Peyer's patch (tissue), 4 donors: ENCODE results near the gene ALDH1A2. TPM values are rescaled to one million over a fixed set of nuclear protein-coding genes. Genes with fewer than 3 reads are reported as not detected.

ENCODE experiments used
- DNase-seq, 3 donors: peaks; one replicate each; pipeline ENCODE4 v3.0.0-alpha.2; 2017 to 2019
- H3K27ac ChIP-seq, 4 donors: fragments of 200-600 bp; sonication (generic); one replicate each; pipeline ENCODE4 v1.5.1; 2016 to 2019
- H3K27me3 ChIP-seq, 2 donors: fragments of 200-600 bp; sonication (generic); one replicate each; pipeline ENCODE4 v1.5.1; 2019
- H3K36me3 ChIP-seq, 3 donors: fragments of 200-600 bp; sonication (generic); one replicate each; pipeline ENCODE4 v1.5.1; 2016 to 2019
- H3K4me1 ChIP-seq, 4 donors: fragments of 200-600 bp; sonication (generic); one replicate each; pipeline ENCODE4 v1.5.1; 2016 to 2019
- H3K4me3 ChIP-seq, 4 donors: fragments of 200-600 bp; sonication (generic); 1 replicate in 3 of 4; 2 replicates in 1 of 4; pipeline ENCODE4 v1.5.1; 2016 to 2019; ENCODE audit warnings: mild to moderate bottlenecking in 1 of 4
- H3K9me3 ChIP-seq, 4 donors: fragments of 200-600 bp; sonication (generic); one replicate each; pipeline ENCODE4 v1.5.1; 2016 to 2019; ENCODE audit warnings: mild to moderate bottlenecking in 1 of 4
- POLR2A ChIP-seq, 2 donors: fragments of 450-650 bp; IDR thresholded peaks; one replicate each; pipeline ENCODE4 v1.5.1; 2017; ENCODE audit warnings: antibody characterized with exemption in 2 of 2, mild to moderate bottlenecking in 2 of 2, moderate library complexity in 2 of 2
- total RNA-seq, 4 donors: library from RNA; depleted of rRNA; stranded (reverse); fragments of >200 nt; gene quantifications; one replicate each; pipeline ENCODE4 v1.1.0, GENCODE V29; 2016
- TF ChIP-seq, protein P1 (sequence below), 6 experiments: fragments of 450-650 bp in 4 of 6; fragments of 200-600 bp in 2 of 6; sonication (generic) in 1 of 6; IDR thresholded peaks; one replicate each; pipeline ENCODE4 v1.5.1; 2017 to 2019; ENCODE audit warnings: antibody characterized with exemption in 6 of 6, mild to moderate bottlenecking in 3 of 6, moderate library complexity in 1 of 6

Gene ALDH1A2
- total RNA-seq, 4 donors from 2014 or later, result 1.1 to 13.1 (median 10.0) TPM; not detected in 1

DNA sequence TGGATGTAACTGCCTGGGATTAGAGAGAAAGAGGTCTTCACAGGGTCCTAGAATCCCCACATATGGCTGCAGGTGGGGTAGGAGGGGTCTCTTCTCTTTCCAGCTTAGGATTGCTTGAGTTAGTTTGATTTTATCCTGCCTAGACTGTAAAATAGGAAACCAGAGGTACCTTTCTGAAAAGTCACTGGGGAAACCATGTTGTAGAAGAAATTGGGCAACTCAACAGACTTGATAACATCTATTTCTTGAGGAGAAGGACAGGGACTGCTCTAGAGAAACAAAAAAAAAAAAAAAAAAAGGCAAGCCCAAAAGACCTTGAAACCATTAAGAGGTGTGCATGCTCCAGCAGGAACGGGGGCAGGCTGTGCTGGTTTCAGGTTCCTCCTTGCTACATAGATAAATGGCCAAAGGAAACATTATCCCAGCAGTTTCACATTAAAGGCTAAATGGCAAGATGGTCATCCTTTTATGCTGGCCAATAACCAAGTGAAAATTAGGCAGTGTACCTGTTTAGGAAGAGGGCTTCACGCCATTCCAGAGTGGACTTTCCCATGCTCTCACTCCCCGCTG is 116.1 kb downstream of the ALDH1A2 start:
- Histone ChIP-seq H3K4me1 (no peaks in the 10 kb centered on the region), H3K27ac (no peak overlapping the region), H3K27me3 (no peaks in the 10 kb centered on the region), H3K36me3 (no peaks in the 10 kb centered on the region), H3K4me3 (no peak overlapping the region), H3K9me3 (no peaks in the 10 kb centered on the region)
- DNase-seq, result no peak
- no peak for TF ChIP-seq POLR2A (IDR thresholded peaks at IDR 0.05)
- TF ChIP-seq, protein P1, sequence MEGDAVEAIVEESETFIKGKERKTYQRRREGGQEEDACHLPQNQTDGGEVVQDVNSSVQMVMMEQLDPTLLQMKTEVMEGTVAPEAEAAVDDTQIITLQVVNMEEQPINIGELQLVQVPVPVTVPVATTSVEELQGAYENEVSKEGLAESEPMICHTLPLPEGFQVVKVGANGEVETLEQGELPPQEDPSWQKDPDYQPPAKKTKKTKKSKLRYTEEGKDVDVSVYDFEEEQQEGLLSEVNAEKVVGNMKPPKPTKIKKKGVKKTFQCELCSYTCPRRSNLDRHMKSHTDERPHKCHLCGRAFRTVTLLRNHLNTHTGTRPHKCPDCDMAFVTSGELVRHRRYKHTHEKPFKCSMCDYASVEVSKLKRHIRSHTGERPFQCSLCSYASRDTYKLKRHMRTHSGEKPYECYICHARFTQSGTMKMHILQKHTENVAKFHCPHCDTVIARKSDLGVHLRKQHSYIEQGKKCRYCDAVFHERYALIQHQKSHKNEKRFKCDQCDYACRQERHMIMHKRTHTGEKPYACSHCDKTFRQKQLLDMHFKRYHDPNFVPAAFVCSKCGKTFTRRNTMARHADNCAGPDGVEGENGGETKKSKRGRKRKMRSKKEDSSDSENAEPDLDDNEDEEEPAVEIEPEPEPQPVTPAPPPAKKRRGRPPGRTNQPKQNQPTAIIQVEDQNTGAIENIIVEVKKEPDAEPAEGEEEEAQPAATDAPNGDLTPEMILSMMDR (IDR thresholded peaks at IDR 0.05), result no peak

- DNase-seq, result no peak
- Histone ChIP-seq H3K4me1 (no peaks in the 10 kb centered on the region), H3K4me3 (no peak overlapping the region), H3K36me3 (no peaks in the 10 kb centered on the region), H3K27ac (no peak overlapping the region), H3K27me3 (no peaks in the 10 kb centered on the region), H3K9me3 (no peaks in the 10 kb centered on the region)
- TF ChIP-seq, protein P1 (IDR thresholded peaks at IDR 0.05), result no peak
- no peak for TF ChIP-seq POLR2A (IDR thresholded peaks at IDR 0.05)
Observed at GRCh38 chr15:57948351-57949289, 116.9 kb downstream of the ALDH1A2 start.

DNA sequence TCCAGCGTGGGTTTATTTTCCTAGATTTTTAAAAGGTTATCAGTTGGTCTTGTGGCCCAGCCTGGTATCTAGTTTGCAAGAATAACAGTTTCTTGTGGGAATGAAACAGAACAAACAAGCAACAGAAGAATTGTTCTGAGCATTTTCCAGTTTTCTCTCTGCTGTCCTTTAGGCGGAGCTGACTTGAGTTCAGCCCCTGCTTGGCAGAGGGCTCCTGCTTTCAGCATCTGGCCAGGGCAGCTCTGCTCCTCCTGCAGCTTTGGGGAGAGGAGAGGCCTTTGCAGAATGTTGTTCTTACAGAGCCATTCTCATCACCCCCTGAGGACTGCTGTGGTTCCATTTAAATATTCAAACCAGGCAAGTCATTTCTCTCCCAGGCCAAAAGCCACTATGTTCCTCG is 117.7 kb downstream of the ALDH1A2 start:
- Histone ChIP-seq H3K4me3 (no peak overlapping the region), H3K9me3 (no peaks in the 10 kb centered on the region), H3K27ac (no peak overlapping the region), H3K36me3 (no peaks in the 10 kb centered on the region), H3K4me1 (no peaks in the 10 kb centered on the region), H3K27me3 (no peaks in the 10 kb centered on the region)
- DNase-seq, result no peak
- no peak for TF ChIP-seq POLR2A (IDR thresholded peaks at IDR 0.05)
- TF ChIP-seq, protein P1 (IDR thresholded peaks at IDR 0.05), result no peak

DNA sequence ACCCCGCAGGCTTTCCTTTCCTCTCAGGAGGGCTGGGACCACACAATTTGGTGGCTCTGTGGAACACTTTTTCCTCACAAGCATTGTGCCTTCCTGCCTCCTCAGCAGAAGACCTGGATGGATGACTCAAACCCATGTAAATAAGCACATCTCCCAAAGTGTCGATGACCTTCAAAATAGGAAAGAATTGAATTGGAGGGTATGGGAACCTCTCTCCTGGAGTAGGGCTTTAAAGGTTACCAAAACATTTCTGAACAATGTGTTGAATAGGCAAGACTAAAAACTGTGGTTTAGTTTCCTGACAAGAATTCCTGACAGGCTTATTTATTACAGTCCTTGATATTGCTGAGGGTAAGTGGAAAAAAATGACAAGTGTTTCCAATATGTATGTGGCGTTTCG is 118.2 kb downstream of the ALDH1A2 start:
- no peaks in the 10 kb centered on the region for H3K27me3 ChIP-seq
- no peak for DNase-seq
- TF ChIP-seq POLR2A (IDR thresholded peaks at IDR 0.05), result no peak
- TF ChIP-seq, protein P1 (IDR thresholded peaks at IDR 0.05), result no peak
- H3K4me3 ChIP-seq, result no peak overlapping the region
- no peak overlapping the region for H3K27ac ChIP-seq
- no peaks in the 10 kb centered on the region for H3K4me1 ChIP-seq
- H3K9me3 ChIP-seq, result no peaks in the 10 kb centered on the region
- no peaks in the 10 kb centered on the region for H3K36me3 ChIP-seq

DNA sequence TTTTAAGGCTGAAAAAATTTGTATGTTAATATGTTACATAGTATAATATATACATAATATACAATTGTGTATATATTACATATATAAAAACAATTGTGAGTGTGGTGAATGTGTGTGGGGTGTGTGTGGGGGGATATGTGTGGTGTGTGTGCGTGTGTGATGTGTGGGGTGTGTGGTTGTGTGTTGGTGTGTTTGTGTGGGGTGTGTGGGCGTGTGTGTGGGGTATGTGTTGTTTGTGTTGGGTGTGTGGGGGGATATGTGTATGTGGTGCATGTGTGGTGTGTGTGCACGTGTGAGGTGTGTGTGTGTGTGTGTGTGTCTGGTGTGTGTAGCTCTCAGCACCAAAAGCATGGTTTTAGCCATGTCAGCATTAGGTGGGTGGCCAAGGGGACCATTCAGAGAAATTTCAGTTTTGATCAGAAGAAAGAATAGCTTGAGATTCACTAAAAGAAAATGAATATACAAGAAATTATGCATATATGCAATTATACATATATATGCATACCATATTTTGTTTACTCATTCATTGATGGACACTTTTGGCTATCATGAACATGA is 118.9 kb downstream of the ALDH1A2 start:
- no peaks in the 10 kb centered on the region for H3K36me3 ChIP-seq

More for the DNA sequence above, 118.9 kb downstream of the ALDH1A2 start:
- Histone ChIP-seq H3K27ac (no peak overlapping the region), H3K27me3 (no peaks in the 10 kb centered on the region), H3K9me3 (no peaks in the 10 kb centered on the region), H3K4me3 (no peak overlapping the region), H3K4me1 (no peaks in the 10 kb centered on the region)
- no peak for TF ChIP-seq POLR2A (IDR thresholded peaks at IDR 0.05)
- TF ChIP-seq, protein P1 (IDR thresholded peaks at IDR 0.05), result no peak
- DNase-seq, result no peak
